HG03175 (cell line): ENCODE measurements around the gene NDUFB1.

Experiments
- ATAC-seq: cut with Tn5 transposase; IDR thresholded peaks from one replicate; pipeline ENCODE4 v1.9.1; 2021; ENCODE audit warnings: mild to moderate bottlenecking, moderate library complexity; ENCODE audit not compliant: unreplicated experiment

Gene NDUFB1

GRCh38 chr14:92103363-92103989 is 18.0 kb downstream of the NDUFB1 start:
- no peak for ATAC-seq

GRCh38 chr14:92099802-92100201 is 21.7 kb downstream of the NDUFB1 start:
- ATAC-seq = no peak

- no peak for ATAC-seq
These were observed 28.2 kb downstream of the NDUFB1 start for GRCh38 chr14:92093320-92093719.

DNA sequence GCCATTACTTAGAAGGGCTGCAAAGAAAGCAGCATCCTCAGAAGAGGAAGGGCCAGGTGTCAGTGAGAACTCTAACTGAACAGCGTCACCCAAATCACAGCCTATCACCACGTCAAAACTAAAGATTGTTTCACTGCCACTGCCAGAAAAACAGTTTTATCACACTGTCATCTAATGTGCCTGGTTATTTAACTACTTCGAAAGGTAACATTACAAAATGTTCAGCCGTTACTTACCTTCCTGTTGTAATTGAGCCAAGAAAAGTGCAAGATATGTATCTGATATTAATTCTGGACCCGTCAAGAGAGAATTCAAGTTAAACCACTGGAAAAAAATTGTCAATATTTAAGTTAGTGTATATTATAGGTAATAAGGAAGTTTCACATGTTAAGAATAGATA is 33.0 kb downstream of the NDUFB1 start:
- ATAC-seq = no peak

DNA sequence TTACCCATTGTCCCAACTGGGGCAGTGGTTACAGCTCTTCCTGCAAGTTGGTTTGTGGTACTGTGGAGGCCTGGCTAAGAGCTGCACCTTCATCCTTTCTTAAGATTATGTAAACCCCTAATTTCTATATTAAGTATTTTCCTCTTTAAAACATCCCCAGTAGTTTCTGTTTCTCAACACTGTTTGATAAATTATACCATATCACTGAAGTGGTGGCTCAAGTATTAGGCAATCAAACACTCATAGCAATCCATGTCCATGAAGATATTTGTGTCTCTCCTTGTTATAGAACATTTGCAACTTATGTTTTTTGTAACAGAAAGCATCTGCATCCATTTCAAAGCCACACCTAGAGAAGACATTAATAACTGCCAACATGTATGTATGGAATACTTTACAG is 47.0 kb downstream of the NDUFB1 start:
- ATAC-seq = no peak
